Stomach (tissue), 4 donors: ENCODE measurements around the gene ZNF491.

Experiments used
- CTCF ChIP-seq, 7 experiments: fragments of 450-650 bp in 4 of 7; fragments of 200-600 bp in 3 of 7; sonication (generic) in 3 of 7; IDR thresholded peaks; one replicate each; pipeline ENCODE4 v1.5.1; 2016 to 2019; ENCODE audit warnings: antibody characterized with exemption in 7 of 7, control low read depth in 2 of 7, mild to moderate bottlenecking in 1 of 7
- POLR2A ChIP-seq, 4 donors: fragments of 450-650 bp; IDR thresholded peaks; one replicate each; pipeline ENCODE4 v1.6.1; 2016; ENCODE audit warnings: antibody characterized with exemption in 4 of 4, control low read depth in 2 of 4, mild to moderate bottlenecking in 1 of 4, moderate library complexity in 1 of 4
- POLR2AphosphoS5 ChIP-seq, 3 donors: sonication (generic); formaldehyde crosslinking; IDR thresholded peaks; one replicate each; pipeline ENCODE4 v1.6.1; 2016; ENCODE audit warnings: antibody characterized with exemption in 3 of 3

GRCh38 chr19:11752244-11752736 is 46.0 kb upstream of the ZNF491 start:
- TF ChIP-seq POLR2AphosphoS5 (IDR thresholded peaks at IDR 0.05) (no peak), CTCF (IDR thresholded peaks at IDR 0.05) (no peak), POLR2A (IDR thresholded peaks at IDR 0.05) (no peak)
